ENCODE data around the gene GBF1.
"Not testable (repeated sequence)": the region's sequence is repeated elsewhere in the genome, so short reads cannot be mapped to it uniquely, and the experiment has no call there.

GBF1 gene

DNA sequence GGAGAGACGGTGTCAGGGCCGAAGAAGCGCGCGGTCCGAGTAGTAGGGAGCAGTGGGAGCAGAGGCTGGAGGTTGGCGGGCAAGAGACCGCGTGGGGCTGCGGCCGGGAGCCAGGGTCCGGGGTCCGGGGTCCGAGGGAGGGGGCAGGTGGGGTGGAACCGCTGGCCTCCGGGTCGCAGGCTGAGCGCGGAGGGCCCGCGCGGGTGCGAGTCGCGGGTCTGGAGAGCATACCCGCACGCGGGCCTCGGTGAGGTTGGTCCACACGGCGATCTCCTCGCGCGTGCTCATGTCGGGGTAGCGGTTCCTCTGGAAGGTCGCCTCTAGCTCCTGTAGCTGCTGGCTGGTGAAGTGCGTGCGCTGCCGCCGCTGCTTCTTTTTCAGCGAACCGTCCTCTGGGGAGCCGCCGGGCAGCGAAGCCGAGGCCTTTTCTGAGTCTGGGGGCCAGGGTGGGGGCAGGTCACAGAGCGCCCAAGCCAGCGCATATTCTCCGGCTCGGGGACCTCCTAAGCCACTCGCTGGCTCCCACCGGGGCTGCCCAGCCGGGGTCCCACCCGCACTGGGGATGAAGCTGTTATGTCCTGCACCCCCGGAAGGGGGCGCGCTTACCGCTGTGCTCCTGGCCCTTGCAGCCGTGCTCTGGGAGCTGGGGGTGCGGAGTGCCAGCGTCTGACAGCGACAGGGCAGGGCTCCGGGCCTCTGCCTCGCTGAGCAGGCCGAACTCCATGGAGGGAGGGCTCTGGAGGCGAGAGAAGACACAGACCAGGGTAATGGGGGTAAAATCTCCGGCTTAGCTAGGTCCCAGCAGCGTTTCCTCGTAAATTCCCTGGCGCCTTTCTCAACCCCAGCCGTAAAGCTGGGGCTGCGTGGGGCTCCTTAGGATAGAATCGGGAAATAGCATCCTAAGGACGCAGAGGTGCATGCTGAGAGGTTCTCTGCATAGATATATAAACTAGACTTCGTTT is 13.7 kb upstream of the GBF1 start:
- peak; percentile 28 for DNase-seq (ENCODE audit: low read depth)

- no peak for DNase-seq (ENCODE audit: low read depth)
Measured at GRCh38 chr10:102233997-102234396, 11.3 kb upstream of the GBF1 start.

GRCh38 chr10:102234888-102235597 is 10.3 kb upstream of the GBF1 start:
- no peak for DNase-seq (ENCODE audit: low read depth)

- no peak for DNase-seq (ENCODE audit: low read depth)
Measured at GRCh38 chr10:102235598-102235920, 9.8 kb upstream of the GBF1 start.

DNA sequence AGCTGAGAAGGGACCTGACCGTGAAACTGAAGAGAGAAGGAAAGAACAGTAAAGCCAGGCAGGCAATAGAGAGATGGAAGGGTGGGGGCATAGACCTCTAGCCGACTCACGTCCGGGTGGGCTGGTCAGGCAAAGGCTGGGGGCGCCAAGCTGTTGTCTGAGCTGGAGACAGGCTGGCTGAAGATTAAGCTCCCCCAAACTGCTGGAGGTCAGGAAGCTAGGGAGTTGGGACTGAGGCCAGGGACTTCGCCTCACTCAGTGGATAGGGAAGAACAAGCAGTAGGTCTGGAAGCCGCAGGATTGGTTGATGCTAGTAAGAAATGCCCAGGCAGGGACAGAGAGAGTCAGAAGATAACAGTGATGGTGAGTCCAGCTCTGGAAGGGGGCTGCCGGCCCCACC is 9.3 kb upstream of the GBF1 start:
- no peak for DNase-seq (ENCODE audit: low read depth)

- no peak for DNase-seq (ENCODE audit: low read depth)
Measured at GRCh38 chr10:102237711-102238252, 7.5 kb upstream of the GBF1 start.

DNA sequence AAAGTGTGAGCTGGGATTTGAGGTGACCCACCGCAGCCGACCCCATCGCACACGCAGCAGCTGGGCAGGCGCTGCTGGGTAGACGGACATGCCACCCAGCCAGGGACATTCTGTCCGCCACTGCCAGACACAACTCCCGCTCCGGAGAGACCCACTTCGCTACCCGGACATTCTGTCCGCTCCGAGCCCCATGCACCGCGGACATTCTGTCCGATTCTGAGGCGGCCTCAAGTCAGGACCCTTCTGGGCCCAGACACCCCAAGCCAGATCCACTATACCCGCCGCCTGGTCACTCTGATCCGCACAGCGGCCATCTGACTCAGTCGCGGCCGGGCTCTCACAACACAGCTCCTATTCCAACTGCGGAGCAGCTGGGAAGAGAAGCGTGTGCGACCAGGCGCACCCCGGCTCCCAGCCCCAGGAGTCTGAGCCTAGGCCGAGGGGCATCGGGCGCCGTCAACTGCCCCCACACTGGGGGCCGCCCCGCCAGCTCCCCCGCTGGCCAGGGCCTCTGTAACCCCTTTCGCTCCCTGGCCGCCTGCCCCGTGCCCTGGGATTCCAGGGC is 4.8 kb upstream of the GBF1 start:
- no peak for DNase-seq (ENCODE audit: low read depth)

DNA sequence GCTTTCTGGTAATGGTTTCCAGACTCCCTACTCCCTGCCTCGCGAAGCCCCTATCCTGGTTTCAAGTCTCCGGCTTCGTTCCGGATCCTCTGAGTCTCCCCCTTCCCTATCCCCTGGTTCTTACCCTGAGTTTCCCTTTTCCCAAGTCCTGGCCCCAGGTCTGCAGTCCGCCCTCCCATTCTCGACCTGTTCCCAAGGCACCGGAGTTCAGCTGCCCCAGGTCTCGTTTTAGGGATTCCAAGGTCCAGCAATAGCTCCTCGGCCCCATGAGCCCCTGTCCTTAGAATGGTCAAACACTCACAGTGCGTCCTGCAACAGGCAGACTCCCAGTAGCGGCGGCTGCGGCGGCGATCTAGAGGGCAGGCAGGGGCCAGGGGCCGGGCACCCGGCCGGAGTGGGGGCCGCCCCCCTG is 4.3 kb upstream of the GBF1 start:
- DNase-seq (ENCODE audit: low read depth): no peak

GRCh38 chr10:102241444-102242117 is 3.8 kb upstream of the GBF1 start, which contains the start of gene PITX3:
PITX3 (minus strand) TSS chr10:102241512; CDS start chr10:102232080, 9,432 bp downstream.
- DNase-seq (ENCODE audit: low read depth): peak; percentile 84

- no peak for DNase-seq (ENCODE audit: low read depth)
Measured at GRCh38 chr10:102242118-102242485, 3.2 kb upstream of the GBF1 start.

DNA sequence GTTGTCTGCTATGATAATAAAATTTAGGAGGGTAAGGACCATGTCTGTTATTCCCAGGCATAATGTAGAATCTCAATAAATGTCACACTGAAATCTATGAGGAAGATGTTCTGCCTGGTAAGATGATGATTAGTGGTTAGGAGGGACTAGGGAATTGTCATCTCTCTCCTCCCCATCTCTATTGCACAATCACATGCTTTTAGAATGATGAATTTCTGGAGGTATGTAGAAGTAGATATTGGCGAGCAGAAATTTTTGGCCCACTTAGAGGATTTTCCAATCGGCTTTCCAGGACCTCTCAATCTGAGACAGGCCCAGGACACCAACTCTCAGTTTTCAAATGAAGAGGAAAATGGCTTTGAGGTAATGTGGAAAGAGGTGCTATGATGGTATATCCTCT is 2.0 kb upstream of the GBF1 start:
- DNase-seq (ENCODE audit: low read depth): no peak

DNA sequence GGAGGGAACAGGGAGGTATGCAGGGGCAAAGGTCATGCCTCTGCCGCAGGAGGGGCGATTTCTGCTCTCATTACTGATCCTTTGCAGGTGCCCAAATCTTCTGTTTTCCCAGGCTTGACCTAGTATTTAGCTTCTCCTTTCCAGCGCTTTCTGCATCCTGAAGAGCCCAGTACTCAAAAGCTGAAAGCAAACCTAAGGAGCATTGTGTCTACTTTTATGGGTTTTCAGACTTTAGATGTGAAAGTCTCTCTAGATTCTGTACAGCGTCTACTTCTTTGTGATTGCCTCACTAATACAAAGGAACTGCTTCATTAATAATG is 560 bp downstream of the GBF1 start:
- no peak for DNase-seq (ENCODE audit: low read depth)

GRCh38 chr10:102246261-102246660 is 929 bp downstream of the GBF1 start:
- no peak for DNase-seq (ENCODE audit: low read depth)

GRCh38 chr10:102247734-102248133 is 2.4 kb downstream of the GBF1 start:
- DNase-seq (ENCODE audit: low read depth): no peak

DNA sequence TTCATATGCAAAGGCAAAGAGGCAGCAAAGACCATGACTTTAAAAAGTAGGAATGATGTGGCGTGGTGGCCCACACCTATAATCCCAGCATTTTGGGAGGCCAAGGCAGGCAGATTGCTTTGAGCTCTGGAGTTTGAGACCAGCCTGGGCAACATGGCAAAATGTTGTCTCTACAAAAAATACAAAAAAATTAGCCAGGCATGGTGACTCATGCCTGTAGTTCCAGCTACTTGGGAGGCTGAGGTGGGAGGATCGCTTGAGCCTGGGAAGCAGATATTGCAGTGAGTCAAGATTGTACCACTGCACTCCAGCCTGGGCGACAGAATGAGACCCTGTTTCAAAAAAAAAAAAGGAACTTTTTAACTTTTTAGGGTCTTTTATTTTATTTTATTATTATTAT is 7.2 kb downstream of the GBF1 start:
- not testable (repeated sequence) for DNase-seq (ENCODE audit: low read depth)

GRCh38 chr10:102254426-102254825 is 9.1 kb downstream of the GBF1 start:
- no peak for DNase-seq (ENCODE audit: low read depth)

- DNase-seq (ENCODE audit: low read depth): no peak
Measured at GRCh38 chr10:102255404-102255803, 10.1 kb downstream of the GBF1 start.

DNA sequence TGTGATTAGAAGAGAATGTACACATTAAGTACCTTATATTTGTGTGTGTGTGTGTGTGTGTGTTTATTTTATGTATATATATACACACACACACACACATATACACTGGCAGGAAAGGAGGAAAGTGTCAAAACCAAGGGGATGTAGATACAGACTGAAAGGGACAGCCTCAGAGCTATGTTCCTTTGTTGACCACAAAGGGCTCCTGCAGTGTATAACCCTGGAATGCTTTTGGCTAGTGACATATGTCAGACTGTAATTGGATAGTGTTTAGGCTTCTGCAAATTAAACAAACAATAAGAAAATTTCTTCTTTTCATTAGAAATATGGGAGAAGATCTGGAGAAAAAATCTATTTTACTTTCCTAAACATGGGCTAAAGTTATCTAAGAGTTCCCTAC is 15.9 kb downstream of the GBF1 start:
- no peak for DNase-seq (ENCODE audit: low read depth)

DNA sequence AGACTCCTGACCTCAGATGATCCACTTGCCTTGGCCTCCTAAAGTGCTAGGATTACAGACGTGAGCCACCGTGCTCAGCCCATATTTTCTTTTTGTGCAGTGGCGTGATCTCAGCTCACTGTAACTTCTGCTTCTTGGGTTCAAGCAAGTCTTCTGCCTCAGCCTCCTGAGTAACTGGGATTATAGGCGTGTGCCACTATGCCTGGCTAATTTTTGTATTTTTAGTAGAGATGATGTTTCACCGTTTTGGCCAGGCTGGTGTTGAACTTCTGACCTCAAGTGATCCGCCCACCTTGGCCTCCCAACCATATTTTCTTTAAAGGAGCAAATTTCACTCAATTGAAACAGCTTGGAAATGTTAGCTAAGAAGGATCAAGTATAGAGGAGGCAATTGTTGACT is 16.5 kb downstream of the GBF1 start:
- DNase-seq (ENCODE audit: low read depth): no peak

- no peak for DNase-seq (ENCODE audit: low read depth)
Measured at GRCh38 chr10:102262744-102263370, 17.5 kb downstream of the GBF1 start.

- DNase-seq (ENCODE audit: low read depth): no peak
Measured at GRCh38 chr10:102264371-102264770, 19.0 kb downstream of the GBF1 start.

GRCh38 chr10:102266670-102267069 is 21.3 kb downstream of the GBF1 start:
- DNase-seq (ENCODE audit: low read depth): no peak

Data from T-helper 22 cell (primary cell).